AG10803 (cell line): ENCODE results near the gene ASCC3.
A peak's percentile ranks its signal among the peaks of the same experiment; 100 is the strongest.

Source experiments
- DNase-seq: peaks from one replicate; pipeline ENCODE4 v3.0.0; 2010; ENCODE audit warnings: low read depth
- H3K4me3 ChIP-seq: 2 replicates; pipeline ENCODE4 v1.5.1; 2011; ENCODE audit warnings: mild to moderate bottlenecking, low read length, control low read depth
- CTCF ChIP-seq: conservative IDR thresholded peaks from 2 replicates; pipeline ENCODE4 v1.5.1; 2011; ENCODE audit warnings: mild to moderate bottlenecking, low read length, control low read depth, inconsistent platforms

The ASCC3 gene

GRCh38 chr6:100462706-100463629 lies 418.2 kb downstream of the ASCC3 start:
- peak overlapping the region; percentile 84 for H3K4me3 ChIP-seq
- DNase-seq, result no peak
- TF ChIP-seq CTCF, result no peak

- TF ChIP-seq CTCF, result no peak
- H3K4me3 ChIP-seq, result peak overlapping the region; percentile 84
- peak; percentile 38 for DNase-seq
Observed at GRCh38 chr6:100461917-100462705, 419.0 kb downstream of the ASCC3 start.

GRCh38 chr6:100461278-100461916 lies 419.7 kb downstream of the ASCC3 start:
- no peak; the same call in 1 of the 2 replicates for TF ChIP-seq CTCF
- H3K4me3 ChIP-seq, result peak overlapping the region; percentile 84
- DNase-seq, result peak; percentile 58

GRCh38 chr6:100460650-100461204 lies 420.4 kb downstream of the ASCC3 start:
- TF ChIP-seq CTCF, result peak; percentile 72
- peak overlapping the region; percentile 84 for H3K4me3 ChIP-seq
- DNase-seq, result peak; percentile 46

GRCh38 chr6:100459592-100460184 lies 421.4 kb downstream of the ASCC3 start:
- DNase-seq, result no peak
- TF ChIP-seq CTCF, result no peak
- peak overlapping the region; percentile 84 for H3K4me3 ChIP-seq

GRCh38 chr6:100458841-100459591 lies 422.1 kb downstream of the ASCC3 start:
- peak overlapping the region; percentile 50 for H3K4me3 ChIP-seq
- no peak for DNase-seq
- TF ChIP-seq CTCF, result no peak
